DOHH2 (cell line): Measurements from ENCODE around the gene NSG2.

Experiments
- H3F3A ChIP-seq: fragments of 200-600 bp; sonication (generic), shearing (Covaris generic); 2 replicates; pipeline ENCODE4 v1.6.0; 2016; ENCODE audit warnings: antibody characterized with exemption, mild to moderate bottlenecking; ENCODE audit not compliant: control insufficient read depth, insufficient read depth
- H3K27ac ChIP-seq: fragments of 200-600 bp; sonication (generic); 2 replicates; pipeline ENCODE4 v1.5.1; 2014; ENCODE audit warnings: low read depth, mild to moderate bottlenecking, low read length, moderate library complexity
- H3K27me3 ChIP-seq: fragments of 200-600 bp; sonication (generic); 2 replicates; pipeline ENCODE4 v1.6.1; 2014; ENCODE audit warnings: mild to moderate bottlenecking, low read length, mixed read lengths; ENCODE audit not compliant: control insufficient read depth
- H3K36me3 ChIP-seq: fragments of 200-600 bp; sonication (generic); 2 replicates; pipeline ENCODE4 v1.6.1; 2014; ENCODE audit warnings: mild to moderate bottlenecking, low read length, moderate library complexity, mixed read lengths; ENCODE audit not compliant: control insufficient read depth
- H3K4me1 ChIP-seq: fragments of 200-600 bp; sonication (generic); 2 replicates; pipeline ENCODE4 v1.6.1; 2014; ENCODE audit warnings: mild to moderate bottlenecking, low read length, mixed read lengths; ENCODE audit not compliant: control insufficient read depth
- H3K4me2 ChIP-seq: fragments of 200-600 bp; sonication (generic); 2 replicates; pipeline ENCODE4 v1.6.0; 2014; ENCODE audit warnings: mild to moderate bottlenecking, low read length, moderate library complexity
- H3K4me3 ChIP-seq: fragments of 200-600 bp; sonication (generic); 2 replicates; pipeline ENCODE4 v1.5.1; 2014; ENCODE audit warnings: mild to moderate bottlenecking, low read length, mixed read lengths
- H3K79me2 ChIP-seq: fragments of 200-600 bp; sonication (generic); 2 replicates; pipeline ENCODE4 v1.6.1; 2014; ENCODE audit warnings: mild to moderate bottlenecking, low read length, mixed read lengths; ENCODE audit not compliant: control insufficient read depth
- H3K9me2 ChIP-seq: fragments of 200-600 bp; sonication (generic); replicated peaks from 2 replicates; pipeline ENCODE4 v1.6.1; 2014; ENCODE audit warnings: mild to moderate bottlenecking, low read length, mixed read lengths; ENCODE audit not compliant: control insufficient read depth
- H3K9me3 ChIP-seq: fragments of 200-600 bp; sonication (generic); 2 replicates; pipeline ENCODE4 v1.6.1; 2014; ENCODE audit warnings: antibody characterized with exemption, low read length, mixed read lengths; ENCODE audit not compliant: control insufficient read depth, insufficient read depth
- H4K20me1 ChIP-seq: fragments of 200-600 bp; sonication (generic); 2 replicates; pipeline ENCODE4 v1.6.0; 2014; ENCODE audit warnings: low read depth, mild to moderate bottlenecking, antibody characterized with exemption, low read length, moderate library complexity; ENCODE audit not compliant: control insufficient read depth, insufficient read depth
- EZH2phosphoT487 ChIP-seq: fragments of 200-600 bp; sonication (generic); IDR thresholded peaks from 2 replicates; pipeline ENCODE4 v1.6.1; 2017; ENCODE audit warnings: borderline replicate concordance, mild to moderate bottlenecking, antibody characterized with exemption, low read length, moderate library complexity, mixed read lengths
- TF ChIP-seq, protein P1 (sequence below): fragments of 200-600 bp; sonication (generic); IDR thresholded peaks from one replicate; pipeline ENCODE4 v1.5.1; 2014; ENCODE audit warnings: antibody characterized with exemption, mild to moderate bottlenecking, low read depth, low read length; ENCODE audit not compliant: poor library complexity, severe bottlenecking

NSG2 gene

DNA sequence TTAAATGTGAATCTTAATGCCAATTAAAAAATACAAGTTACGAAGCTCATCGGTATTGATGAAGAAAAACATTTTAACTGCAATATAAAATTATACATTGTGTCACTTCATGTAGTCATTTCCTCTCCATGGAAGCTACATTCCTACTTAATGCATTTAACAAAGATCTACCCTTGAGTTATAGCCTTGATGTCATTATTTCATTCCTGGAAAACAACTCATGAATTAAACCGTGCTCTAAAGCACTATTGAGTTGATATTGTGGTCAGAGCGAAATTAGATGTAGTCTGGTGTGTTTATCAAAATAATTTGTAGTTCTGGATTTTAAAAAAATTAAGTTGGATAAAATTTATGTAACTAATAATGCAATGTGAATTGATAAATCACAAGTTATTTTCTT, 45.4 kb upstream of the NSG2 start:
- H3K9me3 ChIP-seq: no peaks in the 10 kb centered on the region
- no peaks in the 10 kb centered on the region for H3K36me3 ChIP-seq
- no peaks in the 10 kb centered on the region for H3F3A ChIP-seq
- peaks cover 38% of the 10 kb centered on the region for H3K27me3 ChIP-seq
- H3K9me2 ChIP-seq: no peaks in the 10 kb centered on the region
- no peaks in the 10 kb centered on the region for H4K20me1 ChIP-seq
- no peak overlapping the region for H3K4me2 ChIP-seq
- H3K4me3 ChIP-seq: no peak overlapping the region
- H3K27ac ChIP-seq: no peak overlapping the region
- TF ChIP-seq EZH2phosphoT487: no peak
- TF ChIP-seq, protein P1, sequence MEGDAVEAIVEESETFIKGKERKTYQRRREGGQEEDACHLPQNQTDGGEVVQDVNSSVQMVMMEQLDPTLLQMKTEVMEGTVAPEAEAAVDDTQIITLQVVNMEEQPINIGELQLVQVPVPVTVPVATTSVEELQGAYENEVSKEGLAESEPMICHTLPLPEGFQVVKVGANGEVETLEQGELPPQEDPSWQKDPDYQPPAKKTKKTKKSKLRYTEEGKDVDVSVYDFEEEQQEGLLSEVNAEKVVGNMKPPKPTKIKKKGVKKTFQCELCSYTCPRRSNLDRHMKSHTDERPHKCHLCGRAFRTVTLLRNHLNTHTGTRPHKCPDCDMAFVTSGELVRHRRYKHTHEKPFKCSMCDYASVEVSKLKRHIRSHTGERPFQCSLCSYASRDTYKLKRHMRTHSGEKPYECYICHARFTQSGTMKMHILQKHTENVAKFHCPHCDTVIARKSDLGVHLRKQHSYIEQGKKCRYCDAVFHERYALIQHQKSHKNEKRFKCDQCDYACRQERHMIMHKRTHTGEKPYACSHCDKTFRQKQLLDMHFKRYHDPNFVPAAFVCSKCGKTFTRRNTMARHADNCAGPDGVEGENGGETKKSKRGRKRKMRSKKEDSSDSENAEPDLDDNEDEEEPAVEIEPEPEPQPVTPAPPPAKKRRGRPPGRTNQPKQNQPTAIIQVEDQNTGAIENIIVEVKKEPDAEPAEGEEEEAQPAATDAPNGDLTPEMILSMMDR: no peak
- no peaks in the 10 kb centered on the region for H3K4me1 ChIP-seq
- no peaks in the 10 kb centered on the region for H3K79me2 ChIP-seq

DNA sequence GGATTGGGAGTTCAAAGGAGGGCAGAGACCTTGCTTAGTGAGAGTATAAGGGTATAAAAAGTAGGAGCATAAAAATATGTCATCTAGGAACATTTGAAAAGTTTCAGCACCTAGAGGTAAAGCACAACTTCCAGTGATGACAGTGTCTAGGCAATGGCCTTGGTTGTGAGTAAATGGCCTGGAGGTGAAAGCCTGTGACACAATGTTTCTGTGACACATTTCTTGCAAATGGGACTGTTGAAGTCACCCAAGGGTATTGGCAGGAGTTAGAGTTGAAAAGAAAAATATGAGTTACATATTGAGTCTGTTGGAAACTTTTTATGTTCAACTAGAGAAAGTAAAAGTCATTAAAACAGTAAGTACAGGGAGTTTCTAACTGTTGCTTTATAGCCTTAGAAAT, 41.7 kb upstream of the NSG2 start:
- Histone ChIP-seq H3K27ac (no peak overlapping the region), H3K27me3 (peaks cover 27% of the 10 kb centered on the region), H4K20me1 (no peaks in the 10 kb centered on the region), H3K4me3 (no peak overlapping the region), H3K79me2 (no peaks in the 10 kb centered on the region), H3K9me2 (no peaks in the 10 kb centered on the region), H3K4me2 (no peak overlapping the region), H3K9me3 (no peaks in the 10 kb centered on the region), H3K4me1 (no peaks in the 10 kb centered on the region), H3K36me3 (no peaks in the 10 kb centered on the region), H3F3A (no peaks in the 10 kb centered on the region)
- no peak for TF ChIP-seq EZH2phosphoT487
- TF ChIP-seq, protein P1: no peak

DNA sequence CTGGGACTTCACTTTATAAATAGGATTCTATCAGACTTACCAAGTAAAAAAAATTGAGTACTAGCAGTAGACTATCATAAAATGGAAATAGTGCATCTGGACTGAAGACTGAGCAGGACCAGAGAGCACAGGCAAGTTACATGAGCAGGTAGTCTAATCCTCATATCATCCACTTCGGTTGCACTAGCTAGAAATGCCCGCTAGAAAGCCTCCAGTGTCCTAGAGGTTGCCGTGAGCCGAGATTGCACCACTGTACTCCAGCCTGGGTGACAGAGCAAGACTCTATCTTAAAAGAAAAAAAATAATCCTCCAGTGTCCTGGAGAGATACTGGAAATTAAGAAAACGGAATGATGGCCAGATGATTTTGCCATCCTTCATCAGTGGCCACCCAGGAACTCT, 36.6 kb upstream of the NSG2 start:
- no peak overlapping the region for H3K4me2 ChIP-seq
- no peaks in the 10 kb centered on the region for H3K79me2 ChIP-seq
- no peaks in the 10 kb centered on the region for H3K9me3 ChIP-seq
- peaks cover 8% of the 10 kb centered on the region; the same call in 1 of the 2 replicates for H3K27me3 ChIP-seq
- H3F3A ChIP-seq: no peaks in the 10 kb centered on the region
- H3K36me3 ChIP-seq: no peaks in the 10 kb centered on the region
- no peaks in the 10 kb centered on the region for H3K4me1 ChIP-seq
- no peaks in the 10 kb centered on the region for H3K9me2 ChIP-seq
- H4K20me1 ChIP-seq: no peaks in the 10 kb centered on the region
- TF ChIP-seq, protein P1: no peak
- TF ChIP-seq EZH2phosphoT487: no peak
- H3K27ac ChIP-seq: no peak overlapping the region
- H3K4me3 ChIP-seq: no peak overlapping the region

DNA sequence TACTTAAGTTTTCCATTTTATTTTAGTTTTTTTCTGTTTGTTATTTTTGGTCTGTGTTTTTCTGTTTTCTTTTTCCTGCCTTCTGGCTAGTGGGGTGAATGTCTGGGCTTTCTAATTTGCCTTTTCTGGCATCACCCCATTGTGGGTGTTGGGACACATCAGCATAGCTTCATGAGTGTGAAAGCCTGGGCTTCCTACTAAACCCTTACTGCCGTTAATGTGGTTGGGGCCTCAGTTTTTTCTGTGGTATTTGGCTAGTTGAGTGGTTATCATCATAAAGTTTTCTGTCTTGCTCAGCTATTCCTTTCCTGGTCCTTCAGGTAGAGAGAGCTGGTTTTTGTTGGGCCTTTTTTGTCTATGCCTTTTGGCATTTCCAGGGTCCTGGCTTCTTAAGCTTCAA, 35.1 kb upstream of the NSG2 start:
- Histone ChIP-seq H3K27me3 (peaks cover 6% of the 10 kb centered on the region; the same call in 1 of the 2 replicates), H3K9me2 (no peaks in the 10 kb centered on the region), H3K4me1 (no peaks in the 10 kb centered on the region), H3K4me3 (no peak overlapping the region), H3K9me3 (no peaks in the 10 kb centered on the region), H4K20me1 (no peaks in the 10 kb centered on the region), H3F3A (no peaks in the 10 kb centered on the region), H3K36me3 (no peaks in the 10 kb centered on the region), H3K79me2 (no peaks in the 10 kb centered on the region), H3K4me2 (no peak overlapping the region), H3K27ac (no peak overlapping the region)
- TF ChIP-seq, protein P1: no peak
- TF ChIP-seq EZH2phosphoT487: no peak
